HG03139 (cell line): Measurements from ENCODE around the gene SLC25A51.

Experiments
- ATAC-seq: cut with Tn5 transposase; IDR thresholded peaks from one replicate; pipeline ENCODE4 v1.9.1; 2021; ENCODE audit not compliant: unreplicated experiment

Gene SLC25A51

GRCh38 chr9:37903647-37904444 lies at the start of gene SLC25A51:
TSS of gene SLC25A51 (minus strand) at chr9:37904127. CDS start at chr9:37888550, 15,577 bp downstream.
- ATAC-seq: peak; percentile 78

- ATAC-seq: no peak
Observed at GRCh38 chr9:37953206-37953774, 49.4 kb upstream of the SLC25A51 start.

GRCh38 chr9:37952731-37953130 lies 48.8 kb upstream of the SLC25A51 start:
- ATAC-seq: no peak

- no peak for ATAC-seq
Observed at GRCh38 chr9:37951671-37952449, 47.9 kb upstream of the SLC25A51 start.

GRCh38 chr9:37950561-37950960 lies 46.6 kb upstream of the SLC25A51 start:
- ATAC-seq: no peak

- ATAC-seq: no peak
Observed at GRCh38 chr9:37949576-37949975, 45.6 kb upstream of the SLC25A51 start.

GRCh38 chr9:37948417-37948980 lies 44.6 kb upstream of the SLC25A51 start:
- no peak for ATAC-seq

- ATAC-seq: no peak
Observed at GRCh38 chr9:37947977-37948376, 44.0 kb upstream of the SLC25A51 start.

- ATAC-seq: no peak
Observed at GRCh38 chr9:37947471-37947870, 43.5 kb upstream of the SLC25A51 start.

GRCh38 chr9:37946971-37947370 lies 43.0 kb upstream of the SLC25A51 start:
- ATAC-seq: no peak

- ATAC-seq: no peak
Observed at GRCh38 chr9:37946041-37946440, 42.1 kb upstream of the SLC25A51 start.

- no peak for ATAC-seq
Observed at GRCh38 chr9:37944671-37945481, 40.9 kb upstream of the SLC25A51 start.

- ATAC-seq: no peak
Observed at GRCh38 chr9:37944266-37944650, 40.3 kb upstream of the SLC25A51 start.

- no peak for ATAC-seq
Observed at GRCh38 chr9:37943345-37944265, 39.7 kb upstream of the SLC25A51 start.

- no peak for ATAC-seq
Observed at GRCh38 chr9:37942621-37943344, 38.9 kb upstream of the SLC25A51 start.

GRCh38 chr9:37941253-37941652 lies 37.3 kb upstream of the SLC25A51 start:
- no peak for ATAC-seq

GRCh38 chr9:37939575-37940095 lies 35.7 kb upstream of the SLC25A51 start:
- no peak for ATAC-seq

GRCh38 chr9:37938121-37938891 lies 34.4 kb upstream of the SLC25A51 start:
- ATAC-seq: no peak
